Measurements from ENCODE around the gene C15orf39.
"Not testable (repeated sequence)": the region's sequence is repeated elsewhere in the genome, so short reads cannot be mapped to it uniquely, and the experiment has no call there.

DNA sequence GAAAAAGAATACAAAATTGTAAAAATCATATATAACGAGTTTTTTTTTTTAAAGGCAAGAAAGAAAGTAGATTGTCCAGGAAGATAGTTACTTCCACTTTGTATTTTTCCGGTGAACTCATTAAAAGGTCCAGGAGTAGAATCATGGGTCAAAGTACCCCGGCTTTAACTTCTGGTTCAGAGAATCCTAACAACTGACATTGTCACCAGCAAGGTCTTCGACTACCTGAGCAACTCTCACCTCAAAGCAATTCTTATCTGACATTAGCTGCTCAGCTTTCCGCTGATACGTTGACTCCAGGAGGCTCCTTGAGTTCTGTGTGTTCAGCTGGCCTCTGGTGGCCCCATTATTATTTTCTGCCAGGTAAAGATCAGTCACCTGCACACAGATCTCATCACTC lies 47.3 kb downstream of the C15orf39 start:
- TF ChIP-seq, protein P1, sequence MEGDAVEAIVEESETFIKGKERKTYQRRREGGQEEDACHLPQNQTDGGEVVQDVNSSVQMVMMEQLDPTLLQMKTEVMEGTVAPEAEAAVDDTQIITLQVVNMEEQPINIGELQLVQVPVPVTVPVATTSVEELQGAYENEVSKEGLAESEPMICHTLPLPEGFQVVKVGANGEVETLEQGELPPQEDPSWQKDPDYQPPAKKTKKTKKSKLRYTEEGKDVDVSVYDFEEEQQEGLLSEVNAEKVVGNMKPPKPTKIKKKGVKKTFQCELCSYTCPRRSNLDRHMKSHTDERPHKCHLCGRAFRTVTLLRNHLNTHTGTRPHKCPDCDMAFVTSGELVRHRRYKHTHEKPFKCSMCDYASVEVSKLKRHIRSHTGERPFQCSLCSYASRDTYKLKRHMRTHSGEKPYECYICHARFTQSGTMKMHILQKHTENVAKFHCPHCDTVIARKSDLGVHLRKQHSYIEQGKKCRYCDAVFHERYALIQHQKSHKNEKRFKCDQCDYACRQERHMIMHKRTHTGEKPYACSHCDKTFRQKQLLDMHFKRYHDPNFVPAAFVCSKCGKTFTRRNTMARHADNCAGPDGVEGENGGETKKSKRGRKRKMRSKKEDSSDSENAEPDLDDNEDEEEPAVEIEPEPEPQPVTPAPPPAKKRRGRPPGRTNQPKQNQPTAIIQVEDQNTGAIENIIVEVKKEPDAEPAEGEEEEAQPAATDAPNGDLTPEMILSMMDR (IDR thresholded peaks at IDR 0.05; ENCODE audit: insufficient read depth, low read length), result not testable (repeated sequence)
- not testable (repeated sequence) for TF ChIP-seq POLR2AphosphoS5 (IDR thresholded peaks at IDR 0.05; ENCODE audit: low read depth); SPI1 (IDR thresholded peaks at IDR 0.05; ENCODE audit: borderline replicate concordance, low read depth); GABPA (IDR thresholded peaks at IDR 0.05; ENCODE audit: low read depth)
- TF ChIP-seq, protein P2, sequence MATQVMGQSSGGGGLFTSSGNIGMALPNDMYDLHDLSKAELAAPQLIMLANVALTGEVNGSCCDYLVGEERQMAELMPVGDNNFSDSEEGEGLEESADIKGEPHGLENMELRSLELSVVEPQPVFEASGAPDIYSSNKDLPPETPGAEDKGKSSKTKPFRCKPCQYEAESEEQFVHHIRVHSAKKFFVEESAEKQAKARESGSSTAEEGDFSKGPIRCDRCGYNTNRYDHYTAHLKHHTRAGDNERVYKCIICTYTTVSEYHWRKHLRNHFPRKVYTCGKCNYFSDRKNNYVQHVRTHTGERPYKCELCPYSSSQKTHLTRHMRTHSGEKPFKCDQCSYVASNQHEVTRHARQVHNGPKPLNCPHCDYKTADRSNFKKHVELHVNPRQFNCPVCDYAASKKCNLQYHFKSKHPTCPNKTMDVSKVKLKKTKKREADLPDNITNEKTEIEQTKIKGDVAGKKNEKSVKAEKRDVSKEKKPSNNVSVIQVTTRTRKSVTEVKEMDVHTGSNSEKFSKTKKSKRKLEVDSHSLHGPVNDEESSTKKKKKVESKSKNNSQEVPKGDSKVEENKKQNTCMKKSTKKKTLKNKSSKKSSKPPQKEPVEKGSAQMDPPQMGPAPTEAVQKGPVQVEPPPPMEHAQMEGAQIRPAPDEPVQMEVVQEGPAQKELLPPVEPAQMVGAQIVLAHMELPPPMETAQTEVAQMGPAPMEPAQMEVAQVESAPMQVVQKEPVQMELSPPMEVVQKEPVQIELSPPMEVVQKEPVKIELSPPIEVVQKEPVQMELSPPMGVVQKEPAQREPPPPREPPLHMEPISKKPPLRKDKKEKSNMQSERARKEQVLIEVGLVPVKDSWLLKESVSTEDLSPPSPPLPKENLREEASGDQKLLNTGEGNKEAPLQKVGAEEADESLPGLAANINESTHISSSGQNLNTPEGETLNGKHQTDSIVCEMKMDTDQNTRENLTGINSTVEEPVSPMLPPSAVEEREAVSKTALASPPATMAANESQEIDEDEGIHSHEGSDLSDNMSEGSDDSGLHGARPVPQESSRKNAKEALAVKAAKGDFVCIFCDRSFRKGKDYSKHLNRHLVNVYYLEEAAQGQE (IDR thresholded peaks at IDR 0.05; ENCODE audit: insufficient replicate concordance, low read depth), result not testable (repeated sequence)

Data from HL-60 (cell line).